OCI-LY1 (cell line): Measurements from ENCODE around the gene PICALM.

Source experiments
- H2AFZ ChIP-seq: fragments of 200-600 bp; sonication (generic), shearing (Covaris generic); 2 replicates; pipeline ENCODE4 v1.6.0; 2014; ENCODE audit warnings: antibody characterized with exemption, mild to moderate bottlenecking, low read length
- H3F3A ChIP-seq: fragments of 200-600 bp; sonication (generic), shearing (Covaris generic); 2 replicates; pipeline ENCODE4 v1.6.0; 2014; ENCODE audit warnings: mild to moderate bottlenecking, antibody characterized with exemption, low read length, moderate library complexity; ENCODE audit not compliant: insufficient read depth
- H3K27ac ChIP-seq: fragments of 200-600 bp; sonication (generic); 2 replicates; pipeline ENCODE4 v1.5.1; 2014; ENCODE audit warnings: low read length, mixed run types, mild to moderate bottlenecking, low read depth; ENCODE audit not compliant: poor library complexity, severe bottlenecking
- H3K27me3 ChIP-seq: fragments of 200-600 bp; sonication (generic); 2 replicates; pipeline ENCODE4 v1.6.0; 2014; ENCODE audit warnings: antibody characterized with exemption, mild to moderate bottlenecking, low read length, moderate library complexity; ENCODE audit not compliant: insufficient read depth
- H3K36me3 ChIP-seq: fragments of 200-600 bp; sonication (generic); 2 replicates; pipeline ENCODE4 v1.6.1; 2014; ENCODE audit warnings: mild to moderate bottlenecking, antibody characterized with exemption, low read length, moderate library complexity, mixed read lengths; ENCODE audit not compliant: insufficient read depth
- H3K4me1 ChIP-seq: fragments of 200-600 bp; sonication (generic); 2 replicates; pipeline ENCODE4 v1.5.1; 2014; ENCODE audit warnings: mild to moderate bottlenecking, low read length, moderate library complexity; ENCODE audit not compliant: insufficient read depth, severe bottlenecking
- H3K4me2 ChIP-seq: fragments of 200-600 bp; sonication (generic), shearing (Covaris generic); 2 replicates; pipeline ENCODE4 v1.6.1; 2014; ENCODE audit warnings: low read length
- H3K4me3 ChIP-seq: fragments of 200-600 bp; sonication (generic); 2 replicates; pipeline ENCODE4 v1.5.1; 2014; ENCODE audit warnings: low read length, low read depth, mild to moderate bottlenecking, mixed read lengths; ENCODE audit not compliant: poor library complexity, severe bottlenecking
- H3K79me2 ChIP-seq: fragments of 200-600 bp; shearing (Covaris generic); 2 replicates; pipeline ENCODE4 v1.6.1; 2016; ENCODE audit warnings: mixed run types, low read length, mixed read lengths; ENCODE audit not compliant: insufficient read depth
- H3K9ac ChIP-seq: fragments of 200-600 bp; sonication (generic), shearing (Covaris generic); 2 replicates; pipeline ENCODE4 v1.6.1; 2014; ENCODE audit warnings: mild to moderate bottlenecking, low read length, mixed read lengths
- H3K9me2 ChIP-seq: fragments of 200-600 bp; sonication (generic), shearing (Covaris generic); 2 replicates; pipeline ENCODE4 v1.6.1; 2014; ENCODE audit warnings: low read depth, mild to moderate bottlenecking, low read length, mixed read lengths
- H3K9me3 ChIP-seq: fragments of 200-600 bp; shearing (Covaris generic); 2 replicates; pipeline ENCODE4 v1.6.1; 2014; ENCODE audit warnings: low read length, mixed read lengths
- H4K20me1 ChIP-seq: fragments of 200-600 bp; sonication (generic), shearing (Covaris generic); 2 replicates; pipeline ENCODE4 v1.6.0; 2016; ENCODE audit warnings: mild to moderate bottlenecking, low read length; ENCODE audit not compliant: insufficient read depth
- EZH2 ChIP-seq: fragments of 200-600 bp; sonication (generic), shearing (Covaris generic); IDR thresholded peaks from 2 replicates; pipeline ENCODE4 v1.8.0; 2017; ENCODE audit warnings: borderline replicate concordance, mixed run types, mild to moderate bottlenecking, antibody characterized with exemption, low read length, moderate library complexity, mixed read lengths
- TF ChIP-seq, protein P1 (sequence below): fragments of 200-600 bp; sonication (generic), shearing (Covaris generic); IDR thresholded peaks from 2 replicates; pipeline ENCODE4 v1.5.1; 2017; ENCODE audit warnings: mild to moderate bottlenecking, antibody characterized with exemption, low read length, moderate library complexity, mixed read lengths

PICALM gene

DNA sequence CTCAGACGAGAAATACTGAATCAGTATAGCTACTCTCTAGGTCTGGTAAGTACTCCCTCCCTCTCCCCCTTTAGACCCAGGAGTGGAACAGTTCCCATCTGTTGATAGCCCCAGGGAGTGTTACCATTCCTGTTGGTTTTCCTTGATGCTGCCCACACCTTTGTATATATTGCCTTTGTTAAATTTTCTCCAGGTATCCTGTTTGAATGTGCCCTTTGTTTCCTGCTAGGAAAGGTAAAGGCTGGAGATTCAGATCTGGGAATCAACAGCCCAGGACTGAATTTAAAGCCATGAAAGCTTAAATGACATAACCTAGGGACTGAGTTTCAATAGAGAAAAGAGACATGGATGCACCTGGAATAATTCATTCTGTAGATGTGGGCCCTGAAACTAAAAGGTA, 145.4 kb downstream of the PICALM start:
- Histone ChIP-seq H2AFZ (no peak overlapping the region), H3K79me2 (no peaks in the 10 kb centered on the region), H3K36me3 (no peaks in the 10 kb centered on the region), H3F3A (no peaks in the 10 kb centered on the region), H3K27me3 (no peaks in the 10 kb centered on the region), H3K9me3 (no peaks in the 10 kb centered on the region), H3K4me1 (no peaks in the 10 kb centered on the region), H3K4me3 (no peak overlapping the region), H3K4me2 (no peak overlapping the region), H4K20me1 (no peaks in the 10 kb centered on the region), H3K9ac (no peak overlapping the region), H3K27ac (no peak overlapping the region), H3K9me2 (no peaks in the 10 kb centered on the region)
- TF ChIP-seq EZH2: no peak

- no peaks in the 10 kb centered on the region for H3K36me3 ChIP-seq
- no peak overlapping the region for H3K9ac ChIP-seq
- no peaks in the 10 kb centered on the region for H3K79me2 ChIP-seq
- H3K9me3 ChIP-seq: no peaks in the 10 kb centered on the region
- H2AFZ ChIP-seq: no peak overlapping the region
- no peaks in the 10 kb centered on the region for H3F3A ChIP-seq
- TF ChIP-seq, protein P1, sequence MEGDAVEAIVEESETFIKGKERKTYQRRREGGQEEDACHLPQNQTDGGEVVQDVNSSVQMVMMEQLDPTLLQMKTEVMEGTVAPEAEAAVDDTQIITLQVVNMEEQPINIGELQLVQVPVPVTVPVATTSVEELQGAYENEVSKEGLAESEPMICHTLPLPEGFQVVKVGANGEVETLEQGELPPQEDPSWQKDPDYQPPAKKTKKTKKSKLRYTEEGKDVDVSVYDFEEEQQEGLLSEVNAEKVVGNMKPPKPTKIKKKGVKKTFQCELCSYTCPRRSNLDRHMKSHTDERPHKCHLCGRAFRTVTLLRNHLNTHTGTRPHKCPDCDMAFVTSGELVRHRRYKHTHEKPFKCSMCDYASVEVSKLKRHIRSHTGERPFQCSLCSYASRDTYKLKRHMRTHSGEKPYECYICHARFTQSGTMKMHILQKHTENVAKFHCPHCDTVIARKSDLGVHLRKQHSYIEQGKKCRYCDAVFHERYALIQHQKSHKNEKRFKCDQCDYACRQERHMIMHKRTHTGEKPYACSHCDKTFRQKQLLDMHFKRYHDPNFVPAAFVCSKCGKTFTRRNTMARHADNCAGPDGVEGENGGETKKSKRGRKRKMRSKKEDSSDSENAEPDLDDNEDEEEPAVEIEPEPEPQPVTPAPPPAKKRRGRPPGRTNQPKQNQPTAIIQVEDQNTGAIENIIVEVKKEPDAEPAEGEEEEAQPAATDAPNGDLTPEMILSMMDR: no peak
- TF ChIP-seq EZH2: no peak
- no peaks in the 10 kb centered on the region for H3K27me3 ChIP-seq
- no peaks in the 10 kb centered on the region for H3K4me1 ChIP-seq
- no peaks in the 10 kb centered on the region for H3K9me2 ChIP-seq
- no peak overlapping the region for H3K4me3 ChIP-seq
- no peak overlapping the region for H3K27ac ChIP-seq
- H4K20me1 ChIP-seq: no peaks in the 10 kb centered on the region
- H3K4me2 ChIP-seq: no peak overlapping the region
Observed at GRCh38 chr11:85922367-85922766, 146.5 kb downstream of the PICALM start.

DNA sequence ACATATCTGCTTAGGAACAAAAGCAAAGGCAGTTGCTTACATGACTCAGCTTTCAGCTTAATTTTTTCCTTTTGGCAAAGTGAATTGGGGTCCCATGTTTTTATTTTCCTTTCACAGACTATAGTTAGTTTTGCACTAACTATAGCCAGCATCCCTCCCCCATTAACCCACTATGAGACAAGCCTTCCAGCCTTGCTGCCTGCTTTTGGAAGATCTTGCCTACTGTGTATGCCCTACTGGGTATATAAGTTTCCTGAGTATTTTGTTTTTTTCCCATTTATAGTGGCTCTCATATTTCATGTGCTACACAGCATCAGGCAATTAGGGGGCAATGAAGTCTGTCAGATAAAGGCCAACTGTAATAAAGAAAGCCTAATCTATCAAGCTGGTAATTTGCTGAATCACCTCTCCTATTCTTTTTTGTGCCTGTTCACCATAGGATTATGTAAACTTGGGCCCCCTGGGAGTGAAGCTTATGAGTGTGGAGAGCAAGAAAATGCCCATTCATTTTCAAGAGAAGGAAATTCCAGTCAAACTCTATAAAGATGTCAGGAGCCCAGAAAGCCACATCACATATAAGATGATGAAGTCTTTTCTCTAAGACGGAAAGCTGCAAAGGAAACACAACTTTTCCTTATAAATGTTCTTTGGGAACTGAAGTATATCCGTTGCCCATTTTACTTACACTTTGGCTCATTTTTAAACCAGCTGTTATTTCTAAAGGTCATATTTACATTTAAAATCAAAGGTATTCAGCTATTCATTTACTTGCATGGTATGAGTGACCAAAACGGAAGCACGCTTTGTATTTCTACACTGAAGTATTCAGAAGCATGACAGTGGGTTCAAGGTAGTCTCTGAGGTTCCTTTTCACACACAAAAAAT, 149.7 kb downstream of the PICALM start:
- Histone ChIP-seq H3K4me2 (no peak overlapping the region), H3K4me3 (no peak overlapping the region), H3K36me3 (no peaks in the 10 kb centered on the region), H3K4me1 (no peaks in the 10 kb centered on the region), H3F3A (no peaks in the 10 kb centered on the region), H3K9ac (no peak overlapping the region), H3K79me2 (no peaks in the 10 kb centered on the region), H3K27me3 (no peaks in the 10 kb centered on the region), H3K27ac (no peak overlapping the region), H4K20me1 (no peaks in the 10 kb centered on the region), H3K9me2 (no peaks in the 10 kb centered on the region), H2AFZ (no peak overlapping the region), H3K9me3 (no peaks in the 10 kb centered on the region)
- no peak for TF ChIP-seq EZH2
- TF ChIP-seq, protein P1: no peak

DNA sequence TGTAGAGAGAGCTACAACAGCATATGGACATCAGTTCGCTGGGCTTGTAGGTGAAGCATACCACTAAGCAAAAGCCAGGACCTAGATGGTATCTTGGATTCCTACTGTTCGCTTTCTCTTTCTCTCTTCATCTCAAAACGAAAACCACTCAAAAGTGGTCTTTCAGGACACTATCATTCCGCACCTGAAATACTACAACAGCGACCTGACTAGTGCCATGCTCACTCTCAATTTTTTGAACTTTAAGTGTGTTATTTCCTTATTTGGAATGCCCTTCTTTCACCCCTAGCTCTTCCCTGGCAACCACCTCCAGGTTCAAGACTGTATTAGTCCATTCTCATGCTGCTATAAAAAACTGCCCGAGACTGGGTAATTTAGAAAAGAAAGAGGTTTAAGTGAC, 154.5 kb downstream of the PICALM start:
- H3K9me2 ChIP-seq: no peaks in the 10 kb centered on the region
- H3K27me3 ChIP-seq: no peaks in the 10 kb centered on the region
- H4K20me1 ChIP-seq: no peaks in the 10 kb centered on the region
- no peaks in the 10 kb centered on the region for H3K4me1 ChIP-seq
- H3F3A ChIP-seq: no peaks in the 10 kb centered on the region
- H3K36me3 ChIP-seq: no peaks in the 10 kb centered on the region
- H3K9ac ChIP-seq: no peak overlapping the region
- H3K4me2 ChIP-seq: no peak overlapping the region
- TF ChIP-seq, protein P1: no peak
- TF ChIP-seq EZH2: no peak
- H3K79me2 ChIP-seq: no peaks in the 10 kb centered on the region
- H3K4me3 ChIP-seq: no peak overlapping the region
- no peak overlapping the region for H2AFZ ChIP-seq
- no peaks in the 10 kb centered on the region for H3K9me3 ChIP-seq
- no peak overlapping the region for H3K27ac ChIP-seq
